Breast epithelium (tissue), 4 donors: ENCODE measurements around the gene FAM83F. TPM values are rescaled to one million over a fixed set of nuclear protein-coding genes. Genes with fewer than 3 reads are reported as not detected.

Experiments used
- DNase-seq, 2 donors: peaks; one replicate each; pipeline ENCODE4 v3.0.0-alpha.2; 2019; ENCODE audit warnings: low spot score in 2 of 2
- H3K27ac ChIP-seq, 2 donors: fragments of 200-600 bp; sonication (generic) in 1 of 2; one replicate each; pipeline ENCODE4 v1.5.1; 2016 to 2019; ENCODE audit warnings: mild to moderate bottlenecking in 1 of 2
- H3K27me3 ChIP-seq, 2 donors: fragments of 200-600 bp; sonication (generic) in 1 of 2; one replicate each; pipeline versions ENCODE4 v1.5.1 to v1.6.0; 2017 to 2019; ENCODE audit warnings: control low read depth in 1 of 2, mild to moderate bottlenecking in 1 of 2
- H3K36me3 ChIP-seq: fragments of 200-600 bp; one replicate; pipeline ENCODE4 v1.5.1; 2019
- H3K4me1 ChIP-seq, 2 donors: fragments of 200-600 bp; sonication (generic); one replicate each; pipeline ENCODE4 v1.5.1; 2016 to 2019; ENCODE audit warnings: control low read depth in 1 of 2
- H3K4me3 ChIP-seq, 3 donors: fragments of 200-600 bp; sonication (generic); 1 replicate in 2 of 3; 2 replicates in 1 of 3; pipeline ENCODE4 v1.5.1; 2016 to 2019; ENCODE audit warnings: mild to moderate bottlenecking in 3 of 3, moderate library complexity in 2 of 3
- H3K9me3 ChIP-seq, 2 donors: fragments of 200-600 bp; sonication (generic) in 1 of 2; one replicate each; pipeline ENCODE4 v1.5.1; 2016 to 2019; ENCODE audit warnings: control low read depth in 1 of 2
- POLR2A ChIP-seq: fragments of 450-650 bp; IDR thresholded peaks from one replicate; pipeline ENCODE4 v1.6.1; 2016; ENCODE audit warnings: antibody characterized with exemption, mild to moderate bottlenecking, moderate library complexity
- POLR2AphosphoS5 ChIP-seq, 3 donors: sonication (generic); formaldehyde crosslinking; IDR thresholded peaks; one replicate each; pipeline ENCODE4 v1.6.1; 2017; ENCODE audit warnings: antibody characterized with exemption in 3 of 3
- intact Hi-C: fragments of 100-400 bp; cut with DNase I; formaldehyde crosslinking; loops from one replicate; pipeline ENCODE4 v1.15.1; 2023; ENCODE audit warnings: low total_unique reads
- total RNA-seq, 3 donors: library from RNA; depleted of rRNA; stranded (reverse); fragments of >200 nt; gene quantifications; one replicate each; pipeline ENCODE4 v1.1.0, GENCODE V29; 2016
- TF ChIP-seq, protein P1 (sequence below), 3 donors: fragments of 450-650 bp; IDR thresholded peaks; one replicate each; pipeline ENCODE4 v1.5.1; 2016 to 2017; ENCODE audit warnings: antibody characterized with exemption in 3 of 3, mild to moderate bottlenecking in 3 of 3, moderate library complexity in 3 of 3

FAM83F gene
- total RNA-seq, 3 donors from 2014 or later = 4.5 to 15.5 (median 7.5) TPM

DNA sequence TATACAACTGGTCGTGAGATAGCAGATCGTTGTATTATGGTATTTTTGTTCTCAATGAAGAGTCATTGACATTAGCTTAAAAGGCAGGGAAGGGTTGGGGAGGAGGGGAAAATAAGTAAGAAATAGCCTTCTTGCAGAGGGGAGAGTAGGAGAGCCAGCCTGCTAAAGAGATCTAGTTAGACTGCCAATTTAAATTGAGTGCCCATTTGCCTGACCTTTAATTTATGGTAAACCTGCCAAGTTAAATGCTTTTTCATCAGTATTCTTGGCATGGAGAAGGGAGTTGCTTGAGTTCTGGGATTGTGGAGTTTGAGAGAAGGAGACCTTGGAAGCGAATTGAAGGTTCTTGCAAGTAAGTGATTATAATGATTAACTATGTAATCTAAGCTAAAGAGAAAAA is 89.0 kb downstream of the FAM83F start:
- intact Hi-C loops = no loop called here
- Histone ChIP-seq H3K27me3 (no peaks in the 10 kb centered on the region), H3K4me3 (no peak overlapping the region), H3K4me1 (no peaks in the 10 kb centered on the region), H3K27ac (no peak overlapping the region), H3K36me3 (no peaks in the 10 kb centered on the region), H3K9me3 (no peaks in the 10 kb centered on the region)
- no peak for TF ChIP-seq POLR2AphosphoS5 (IDR thresholded peaks at IDR 0.05)
- TF ChIP-seq, protein P1, sequence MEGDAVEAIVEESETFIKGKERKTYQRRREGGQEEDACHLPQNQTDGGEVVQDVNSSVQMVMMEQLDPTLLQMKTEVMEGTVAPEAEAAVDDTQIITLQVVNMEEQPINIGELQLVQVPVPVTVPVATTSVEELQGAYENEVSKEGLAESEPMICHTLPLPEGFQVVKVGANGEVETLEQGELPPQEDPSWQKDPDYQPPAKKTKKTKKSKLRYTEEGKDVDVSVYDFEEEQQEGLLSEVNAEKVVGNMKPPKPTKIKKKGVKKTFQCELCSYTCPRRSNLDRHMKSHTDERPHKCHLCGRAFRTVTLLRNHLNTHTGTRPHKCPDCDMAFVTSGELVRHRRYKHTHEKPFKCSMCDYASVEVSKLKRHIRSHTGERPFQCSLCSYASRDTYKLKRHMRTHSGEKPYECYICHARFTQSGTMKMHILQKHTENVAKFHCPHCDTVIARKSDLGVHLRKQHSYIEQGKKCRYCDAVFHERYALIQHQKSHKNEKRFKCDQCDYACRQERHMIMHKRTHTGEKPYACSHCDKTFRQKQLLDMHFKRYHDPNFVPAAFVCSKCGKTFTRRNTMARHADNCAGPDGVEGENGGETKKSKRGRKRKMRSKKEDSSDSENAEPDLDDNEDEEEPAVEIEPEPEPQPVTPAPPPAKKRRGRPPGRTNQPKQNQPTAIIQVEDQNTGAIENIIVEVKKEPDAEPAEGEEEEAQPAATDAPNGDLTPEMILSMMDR (IDR thresholded peaks at IDR 0.05) = no peak
- no peak for TF ChIP-seq POLR2A
- no peak for DNase-seq

DNA sequence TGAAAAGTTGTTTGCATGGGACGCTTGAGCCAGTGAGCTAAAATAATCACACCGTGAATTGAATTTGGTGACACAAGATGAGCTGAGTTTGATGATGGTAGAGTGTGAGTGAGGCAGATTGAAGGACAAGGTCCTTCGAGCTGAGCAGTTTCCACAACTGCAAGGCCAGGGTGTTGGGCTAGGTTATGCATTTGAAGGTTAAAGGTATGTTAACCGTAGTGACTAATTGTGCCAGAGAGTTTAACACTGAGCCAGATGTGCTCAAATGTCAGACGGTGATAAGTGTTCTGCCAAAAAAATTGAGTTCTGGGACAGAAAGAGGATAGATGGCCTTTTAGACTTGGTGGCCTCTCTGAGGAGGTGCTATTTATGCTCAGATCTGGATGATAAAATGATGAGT is 89.5 kb downstream of the FAM83F start:
- DNase-seq = no peak
- Histone ChIP-seq H3K4me1 (no peaks in the 10 kb centered on the region), H3K9me3 (no peaks in the 10 kb centered on the region), H3K4me3 (no peak overlapping the region), H3K27ac (no peak overlapping the region), H3K36me3 (no peaks in the 10 kb centered on the region), H3K27me3 (no peaks in the 10 kb centered on the region)
- intact Hi-C loops = no loop called here
- TF ChIP-seq POLR2A = no peak

DNA sequence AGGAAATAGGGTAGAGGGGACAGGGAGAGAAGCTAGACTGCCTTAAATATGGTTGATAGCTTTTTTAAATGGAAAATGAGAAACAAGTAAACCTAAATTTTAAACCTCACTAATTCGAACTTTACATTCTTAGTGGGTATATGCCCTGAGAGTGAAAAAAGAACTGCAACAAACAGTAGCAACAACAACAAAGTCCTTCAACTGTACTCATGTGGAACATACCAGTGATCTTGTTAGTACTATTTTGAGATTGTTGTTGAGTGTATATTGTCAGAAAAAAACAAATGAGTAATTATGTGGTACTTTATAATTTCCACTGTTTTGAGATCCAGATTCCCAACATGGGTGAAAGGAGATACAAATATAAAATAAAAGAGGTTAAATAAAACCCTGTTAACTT is 94.1 kb downstream of the FAM83F start:
- Histone ChIP-seq H3K27me3 (no peaks in the 10 kb centered on the region), H3K9me3 (no peaks in the 10 kb centered on the region), H3K27ac (no peak overlapping the region), H3K36me3 (no peaks in the 10 kb centered on the region), H3K4me1 (no peaks in the 10 kb centered on the region), H3K4me3 (no peak overlapping the region)
- DNase-seq = no peak
- no peak for TF ChIP-seq POLR2AphosphoS5 (IDR thresholded peaks at IDR 0.05)
- TF ChIP-seq, protein P1 (IDR thresholded peaks at IDR 0.05) = no peak
- TF ChIP-seq POLR2A = no peak
- intact Hi-C loops = no loop called here

Other genes with a start within 250 kb of the FAM83F start
- not detected for gene ENTHD1, start 101.2 kb upstream of the FAM83F start, total RNA-seq
- 1 to 10 TPM in 2 of 3 donors, under 1 TPM in 1; 0.66 to 8.0 (median 3.5) TPM for gene GRAP2, start 93.9 kb upstream of the FAM83F start, total RNA-seq
- gene TMA7B, start 34.6 kb upstream of the FAM83F start, total RNA-seq = under 1 TPM in 1 of 3 donors, not detected in 2; 0.16 TPM
- 10 to 100 TPM; 32.8 to 53.1 (median 39.7) TPM for gene TNRC6B, start 183.0 kb downstream of the FAM83F start, total RNA-seq